Mucosa of rectum (tissue), 2 donors: ENCODE results near the gene SERINC2.

Experiments used
- H3K27ac ChIP-seq, 2 donors: one replicate each; pipeline ENCODE4 v1.7.0; 2013; ENCODE audit warnings: inconsistent platforms in 2 of 2, low read depth in 2 of 2, low read length in 2 of 2
- H3K27me3 ChIP-seq, 2 donors: one replicate each; pipeline ENCODE4 v1.7.0; 2013; ENCODE audit warnings: low read length in 2 of 2; ENCODE audit not compliant: control insufficient read depth in 2 of 2, insufficient read depth in 2 of 2
- H3K36me3 ChIP-seq, 2 donors: one replicate each; pipeline ENCODE4 v1.7.0; 2013; ENCODE audit warnings: low read length in 2 of 2; ENCODE audit not compliant: control insufficient read depth in 2 of 2, insufficient read depth in 2 of 2
- H3K4me1 ChIP-seq, 2 donors: one replicate each; pipeline ENCODE4 v1.7.0; 2013; ENCODE audit warnings: low read length in 2 of 2, mild to moderate bottlenecking in 1 of 2; ENCODE audit not compliant: control insufficient read depth in 2 of 2, insufficient read depth in 2 of 2
- H3K4me3 ChIP-seq, 2 donors: one replicate each; pipeline ENCODE4 v1.7.0; 2013; ENCODE audit warnings: low read length in 2 of 2
- H3K9ac ChIP-seq, 2 donors: one replicate each; pipeline ENCODE4 v1.7.0; 2013; ENCODE audit warnings: low read length in 2 of 2, low read depth in 1 of 2, mild to moderate bottlenecking in 1 of 2
- H3K9me3 ChIP-seq, 2 donors: one replicate each; pipeline ENCODE4 v1.7.0; 2013; ENCODE audit warnings: low read length in 2 of 2; ENCODE audit not compliant: control insufficient read depth in 2 of 2
- donor health status: healthy.
- donor health status: Normal muscosa, but diverticular disease.

The SERINC2 gene

GRCh38 chr1:31421371-31422040 lies 8.5 kb downstream of the SERINC2 start:
- H3K4me1 ChIP-seq = peaks cover 18 to 42% of the 10 kb centered on the region in 2 donors
- H3K4me3 ChIP-seq = no peak overlapping the region
- no peak overlapping the region for H3K9ac ChIP-seq
- no peaks in the 10 kb centered on the region for H3K27me3 ChIP-seq
- H3K9me3 ChIP-seq = no peaks in the 10 kb centered on the region
- H3K27ac ChIP-seq = peak overlapping the region in 1 of 2 donors; percentile 23
- peaks cover 4 to 5% of the 10 kb centered on the region in 2 donors for H3K36me3 ChIP-seq

- Histone ChIP-seq H3K9me3 (no peaks in the 10 kb centered on the region), H3K4me1 (peaks cover 18 to 43% of the 10 kb centered on the region in 2 donors), H3K9ac (peak overlapping the region; percentile 19 to 56), H3K27me3 (no peaks in the 10 kb centered on the region), H3K27ac (peak overlapping the region; percentile 65 to 71), H3K36me3 (peaks cover 8 to 10% of the 10 kb centered on the region in 2 donors), H3K4me3 (no peak overlapping the region)
Measured at GRCh38 chr1:31422505-31423319, 9.7 kb downstream of the SERINC2 start.

- Histone ChIP-seq H3K9me3 (no peaks in the 10 kb centered on the region), H3K27ac (no peak overlapping the region), H3K9ac (peak overlapping the region in 1 of 2 donors; percentile 5), H3K27me3 (no peaks in the 10 kb centered on the region), H3K4me1 (peaks cover 18 to 43% of the 10 kb centered on the region in 2 donors), H3K36me3 (peaks cover 8 to 11% of the 10 kb centered on the region in 2 donors), H3K4me3 (no peak overlapping the region)
Measured at GRCh38 chr1:31423418-31423947, 10.5 kb downstream of the SERINC2 start.

- Histone ChIP-seq H3K9ac (no peak overlapping the region), H3K9me3 (no peaks in the 10 kb centered on the region), H3K27me3 (no peaks in the 10 kb centered on the region), H3K36me3 (peaks cover 12 to 20% of the 10 kb centered on the region in 2 donors), H3K4me3 (no peak overlapping the region), H3K27ac (peak overlapping the region in 1 of 2 donors; percentile 76), H3K4me1 (peaks cover 18 to 43% of the 10 kb centered on the region in 2 donors)
Measured at GRCh38 chr1:31424568-31424967, 11.6 kb downstream of the SERINC2 start.

GRCh38 chr1:31425301-31426081 lies 12.5 kb downstream of the SERINC2 start:
- H3K4me1 ChIP-seq = peaks cover 18 to 45% of the 10 kb centered on the region in 2 donors
- H3K9me3 ChIP-seq = no peaks in the 10 kb centered on the region
- H3K27ac ChIP-seq = peak overlapping the region; percentile 38 to 76
- H3K27me3 ChIP-seq = no peaks in the 10 kb centered on the region
- H3K9ac ChIP-seq = peak overlapping the region in 1 of 2 donors; percentile 56
- no peak overlapping the region for H3K4me3 ChIP-seq
- H3K36me3 ChIP-seq = peaks cover 18 to 20% of the 10 kb centered on the region in 2 donors

GRCh38 chr1:31426249-31426922 lies 13.4 kb downstream of the SERINC2 start:
- Histone ChIP-seq H3K9me3 (no peaks in the 10 kb centered on the region), H3K27ac (peak overlapping the region; percentile 13 to 76), H3K36me3 (peaks cover 20 to 25% of the 10 kb centered on the region in 2 donors), H3K9ac (peak overlapping the region in 1 of 2 donors; percentile 56), H3K27me3 (no peaks in the 10 kb centered on the region), H3K4me3 (no peak overlapping the region), H3K4me1 (peaks cover 18 to 48% of the 10 kb centered on the region in 2 donors)

- Histone ChIP-seq H3K9ac (no peak overlapping the region), H3K4me1 (peaks cover 17 to 43% of the 10 kb centered on the region in 2 donors), H3K27me3 (no peaks in the 10 kb centered on the region), H3K9me3 (no peaks in the 10 kb centered on the region), H3K4me3 (no peak overlapping the region), H3K27ac (peak overlapping the region in 1 of 2 donors; percentile 67), H3K36me3 (peaks cover 20 to 27% of the 10 kb centered on the region in 2 donors)
Measured at GRCh38 chr1:31427322-31427721, 14.3 kb downstream of the SERINC2 start.

- Histone ChIP-seq H3K4me3 (no peak overlapping the region), H3K9ac (no peak overlapping the region), H3K27me3 (no peaks in the 10 kb centered on the region), H3K9me3 (no peaks in the 10 kb centered on the region), H3K4me1 (peaks cover 11 to 31% of the 10 kb centered on the region in 2 donors), H3K27ac (no peak overlapping the region), H3K36me3 (peaks cover 27 to 32% of the 10 kb centered on the region in 2 donors)
Measured at GRCh38 chr1:31428436-31429221, 15.6 kb downstream of the SERINC2 start.

- Histone ChIP-seq H3K36me3 (peaks cover 31 to 35% of the 10 kb centered on the region in 2 donors), H3K4me1 (peaks cover 11 to 25% of the 10 kb centered on the region in 2 donors), H3K9ac (no peak overlapping the region), H3K4me3 (no peak overlapping the region), H3K27ac (no peak overlapping the region), H3K9me3 (no peaks in the 10 kb centered on the region), H3K27me3 (no peaks in the 10 kb centered on the region)
Measured at GRCh38 chr1:31429583-31429982, 16.6 kb downstream of the SERINC2 start.
